HEK293 (cell line): ENCODE measurements around the gene VAV3.

Source experiments
- CTCF ChIA-PET: fragments of 350-600 bp; formaldehyde crosslinking; extraction: SDS; loops from one replicate; lab custom pipeline; 2021; ENCODE audit warnings: antibody characterized with exemption; lab: Yijun Ruan, JAX
- POLR2A ChIA-PET: fragments of 300-600 bp; formaldehyde crosslinking; extraction: SDS; loops from one replicate; lab custom pipeline; 2020; ENCODE audit warnings: antibody characterized with exemption, inconsistent platforms; lab: Yijun Ruan, JAX
- H3K27ac ChIP-seq: fragments of 200-500 bp; sonication (Bioruptor generic); 2 replicates; pipeline ENCODE4 v1.5.1; 2014; ENCODE audit warnings: low read depth, low read length, control low read depth, inconsistent platforms; ENCODE audit errors: extremely low read depth
- H3K36me3 ChIP-seq, 2 experiments: fragments of 200-500 bp in 1 of 2; sonication (Bioruptor generic) in 1 of 2; 1 replicate in 1 of 2; 2 replicates in 1 of 2; pipeline ENCODE4 v1.5.1; 2014 to 2017; ENCODE audit warnings: inconsistent platforms in 2 of 2, low read length in 2 of 2; ENCODE audit not compliant: control insufficient read depth in 2 of 2, insufficient read depth in 1 of 2
- H3K4me1 ChIP-seq: fragments of 200-500 bp; sonication (Bioruptor generic); 2 replicates; pipeline ENCODE4 v1.5.1; 2014; ENCODE audit warnings: mild to moderate bottlenecking, low read length, inconsistent platforms; ENCODE audit not compliant: control insufficient read depth, insufficient read depth
- H3K4me3 ChIP-seq: 2 replicates; pipeline ENCODE4 v1.5.1; 2011; ENCODE audit warnings: low read depth, mild to moderate bottlenecking, control low read depth, low read length, moderate library complexity
- H3K9me3 ChIP-seq: fragments of 200-500 bp; sonication (Bioruptor generic); 2 replicates; pipeline ENCODE4 v1.5.1; 2014; ENCODE audit warnings: low read depth, low read length, inconsistent platforms; ENCODE audit not compliant: control insufficient read depth, insufficient read depth
- FEZF1 ChIP-seq: fragments of 450-650 bp; formaldehyde crosslinking; IDR thresholded peaks from 2 replicates; pipeline ENCODE4 v1.5.1; 2016; ENCODE audit warnings: missing biosample characterization, missing genetic modification characterization
- KLF8 ChIP-seq: fragments of 450-650 bp; formaldehyde crosslinking; IDR thresholded peaks from 2 replicates; pipeline ENCODE4 v1.5.1; 2016; ENCODE audit warnings: missing biosample characterization, missing genetic modification characterization
- KLF9 ChIP-seq: fragments of 450-650 bp; formaldehyde crosslinking; IDR thresholded peaks from 2 replicates; pipeline ENCODE4 v1.5.1; 2016; ENCODE audit warnings: missing biosample characterization, missing genetic modification characterization, low read depth
- MYNN ChIP-seq: fragments of 450-650 bp; formaldehyde crosslinking; IDR thresholded peaks from 2 replicates; pipeline ENCODE4 v1.5.1; 2016; ENCODE audit warnings: missing biosample characterization, missing genetic modification characterization, borderline replicate concordance
- OVOL3 ChIP-seq: fragments of 450-650 bp; formaldehyde crosslinking; IDR thresholded peaks from 2 replicates; pipeline ENCODE4 v1.5.1; 2016; ENCODE audit warnings: missing biosample characterization, missing genetic modification characterization
- PRDM1 ChIP-seq: fragments of 450-650 bp; formaldehyde crosslinking; IDR thresholded peaks from 2 replicates; pipeline ENCODE4; 2016; ENCODE audit warnings: missing biosample characterization, missing genetic modification characterization
- SALL2 ChIP-seq: fragments of 450-650 bp; formaldehyde crosslinking; IDR thresholded peaks from 2 replicates; pipeline ENCODE4 v1.5.0; 2017; ENCODE audit warnings: missing biosample characterization, mild to moderate bottlenecking, missing genetic modification characterization, borderline replicate concordance
- SCRT1 ChIP-seq: fragments of 450-650 bp; formaldehyde crosslinking; IDR thresholded peaks from 2 replicates; pipeline ENCODE4 v1.5.1; 2016; ENCODE audit warnings: missing biosample characterization, missing genetic modification characterization, borderline replicate concordance
- YY1 ChIP-seq: fragments of 450-650 bp; formaldehyde crosslinking; IDR thresholded peaks from 2 replicates; pipeline ENCODE4 v1.5.1; 2018; ENCODE audit warnings: missing biosample characterization, missing genetic modification characterization
- ZFP3 ChIP-seq: fragments of 450-650 bp; formaldehyde crosslinking; IDR thresholded peaks from 2 replicates; pipeline ENCODE4 v1.5.1; 2016; ENCODE audit warnings: low read depth, missing biosample characterization, missing genetic modification characterization
- ZNF114 ChIP-seq: fragments of 450-650 bp; formaldehyde crosslinking; IDR thresholded peaks from 2 replicates; pipeline ENCODE4 v1.5.0; 2017; ENCODE audit warnings: missing biosample characterization, missing genetic modification characterization
- ZNF140 ChIP-seq: fragments of 450-650 bp; formaldehyde crosslinking; IDR thresholded peaks from 2 replicates; pipeline ENCODE4 v1.5.1; 2016; ENCODE audit warnings: missing biosample characterization, missing genetic modification characterization
- ZNF184 ChIP-seq: fragments of 450-650 bp; IDR thresholded peaks from 2 replicates; pipeline ENCODE4 v1.5.1; 2018; ENCODE audit warnings: missing biosample characterization, mild to moderate bottlenecking, missing genetic modification characterization
- ZNF211 ChIP-seq: fragments of 450-650 bp; formaldehyde crosslinking; IDR thresholded peaks from 2 replicates; pipeline ENCODE4 v1.5.1; 2016; ENCODE audit warnings: low read depth, missing biosample characterization, missing genetic modification characterization
- ZNF335 ChIP-seq: fragments of 450-650 bp; formaldehyde crosslinking; conservative IDR thresholded peaks from 2 replicates; pipeline ENCODE4 v1.5.1; 2016; ENCODE audit warnings: missing biosample characterization, missing genetic modification characterization
- ZNF391 ChIP-seq: fragments of 450-650 bp; formaldehyde crosslinking; IDR thresholded peaks from 2 replicates; pipeline ENCODE4 v1.5.1; 2016; ENCODE audit warnings: low read depth, missing biosample characterization, missing genetic modification characterization, borderline replicate concordance
- ZNF433 ChIP-seq: fragments of 450-650 bp; formaldehyde crosslinking; IDR thresholded peaks from 2 replicates; pipeline ENCODE4 v1.5.1; 2016; ENCODE audit warnings: missing biosample characterization, missing genetic modification characterization, low read depth
- ZNF548 ChIP-seq: fragments of 450-650 bp; formaldehyde crosslinking; IDR thresholded peaks from 2 replicates; pipeline ENCODE4 v1.5.1; 2016; ENCODE audit warnings: missing biosample characterization, missing genetic modification characterization
- ZNF596 ChIP-seq: fragments of 450-650 bp; IDR thresholded peaks from 2 replicates; pipeline ENCODE4 v1.5.0; 2018; ENCODE audit warnings: missing biosample characterization, mild to moderate bottlenecking, missing genetic modification characterization, moderate library complexity
- ZNF701 ChIP-seq: fragments of 450-650 bp; formaldehyde crosslinking; IDR thresholded peaks from 2 replicates; pipeline ENCODE4 v1.5.1; 2016; ENCODE audit warnings: missing biosample characterization, missing genetic modification characterization
- ZNF707 ChIP-seq: fragments of 450-650 bp; formaldehyde crosslinking; IDR thresholded peaks from 2 replicates; pipeline ENCODE4 v1.5.1; 2016; ENCODE audit warnings: missing biosample characterization, missing genetic modification characterization
- ZNF791 ChIP-seq: fragments of 450-650 bp; formaldehyde crosslinking; IDR thresholded peaks from 2 replicates; pipeline ENCODE4 v1.5.1; 2016; ENCODE audit warnings: missing biosample characterization, missing genetic modification characterization
- ZNF830 ChIP-seq: fragments of 450-650 bp; IDR thresholded peaks from 2 replicates; pipeline ENCODE4 v1.5.0; 2018; ENCODE audit warnings: missing biosample characterization, missing genetic modification characterization, low read depth, mild to moderate bottlenecking, moderate library complexity
- ZNF843 ChIP-seq: fragments of 450-650 bp; formaldehyde crosslinking; IDR thresholded peaks from 2 replicates; pipeline ENCODE4 v1.5.1; 2016; ENCODE audit warnings: missing biosample characterization, missing genetic modification characterization
- ZSCAN30 ChIP-seq: fragments of 450-650 bp; IDR thresholded peaks from 2 replicates; pipeline ENCODE4 v1.5.1; 2018; ENCODE audit warnings: missing biosample characterization, mild to moderate bottlenecking, missing genetic modification characterization, moderate library complexity
- TF ChIP-seq, protein P1 (sequence below): fragments of 450-650 bp; formaldehyde crosslinking; optimal IDR thresholded peaks from 2 replicates; pipeline ENCODE3; 2016; ENCODE audit warnings: missing biosample characterization, mild to moderate bottlenecking, missing genetic modification characterization
- TF ChIP-seq, protein P2 (sequence below): fragments of 450-650 bp; formaldehyde crosslinking; IDR thresholded peaks from 2 replicates; pipeline ENCODE4 v1.5.1; 2017; ENCODE audit warnings: missing biosample characterization, missing genetic modification characterization
- TF ChIP-seq, protein P3 (sequence below): fragments of 450-650 bp; formaldehyde crosslinking; IDR thresholded peaks from 2 replicates; pipeline ENCODE4 v1.5.1; 2016; ENCODE audit warnings: missing biosample characterization, missing genetic modification characterization
- TF ChIP-seq, protein P4 (sequence below): fragments of 450-650 bp; IDR thresholded peaks from 2 replicates; pipeline ENCODE4 v1.5.1; 2018; ENCODE audit warnings: missing biosample characterization, mild to moderate bottlenecking, missing genetic modification characterization

The VAV3 gene

DNA sequence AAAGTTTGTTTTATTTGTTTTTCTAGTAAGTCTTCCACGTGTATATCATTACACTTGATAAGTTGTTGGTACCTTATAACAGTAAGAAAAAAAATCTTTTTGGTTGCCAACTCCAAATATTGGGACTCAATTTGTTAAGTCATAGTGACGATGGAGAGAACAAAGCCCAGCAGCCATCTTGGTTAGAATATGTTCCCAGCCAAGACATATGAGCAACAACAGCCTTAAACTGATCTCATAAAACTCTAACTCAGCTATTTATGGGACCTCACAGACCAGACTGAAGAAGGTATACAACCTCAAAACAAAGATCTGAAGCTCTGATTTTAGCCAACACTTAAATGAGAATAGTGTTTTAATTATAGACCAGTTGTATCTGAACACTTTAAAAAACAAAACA lies 281.3 kb downstream of the VAV3 start:
- ChIA-PET POLR2A (no interaction called here), CTCF (no interaction called here)
- Histone ChIP-seq H3K36me3 (no peaks in the 10 kb centered on the region), H3K9me3 (no peaks in the 10 kb centered on the region), H3K4me1 (peaks cover 32% of the 10 kb centered on the region), H3K4me3 (no peak overlapping the region), H3K27ac (0 out of 2 replicates have a peak overlapping the region, but pooled peaks have one; percentile 48)
- TF ChIP-seq ZNF184, result 0 out of 2 replicates have a peak, but pooled peaks have one; percentile 7
- no peak for TF ChIP-seq ZFP3
- TF ChIP-seq KLF8 (tag by site-specific recombination), result no peak
- TF ChIP-seq ZNF335 (tag by site-specific recombination), result peak; percentile 20; the same call in 1 of the 2 replicates
- TF ChIP-seq ZNF596 (tag by site-specific recombination), result no peak
- 0 out of 2 replicates have a peak, but pooled peaks have one; percentile 8 for TF ChIP-seq OVOL3
- TF ChIP-seq, protein P1, sequence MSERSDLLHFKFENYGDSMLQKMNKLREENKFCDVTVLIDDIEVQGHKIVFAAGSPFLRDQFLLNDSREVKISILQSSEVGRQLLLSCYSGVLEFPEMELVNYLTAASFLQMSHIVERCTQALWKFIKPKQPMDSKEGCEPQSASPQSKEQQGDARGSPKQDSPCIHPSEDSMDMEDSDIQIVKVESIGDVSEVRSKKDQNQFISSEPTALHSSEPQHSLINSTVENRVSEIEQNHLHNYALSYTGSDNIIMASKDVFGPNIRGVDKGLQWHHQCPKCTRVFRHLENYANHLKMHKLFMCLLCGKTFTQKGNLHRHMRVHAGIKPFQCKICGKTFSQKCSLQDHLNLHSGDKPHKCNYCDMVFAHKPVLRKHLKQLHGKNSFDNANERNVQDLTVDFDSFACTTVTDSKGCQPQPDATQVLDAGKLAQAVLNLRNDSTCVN (tag by site-specific recombination), result no peak
- peak; percentile 39; the same call in 1 of the 2 replicates for TF ChIP-seq YY1 (tag by site-specific recombination)
- TF ChIP-seq ZNF391 (tag by site-specific recombination), result no peak
- TF ChIP-seq FEZF1, result peak; percentile 82
- peak; percentile 50; the same call in 1 of the 2 replicates for TF ChIP-seq ZSCAN30 (tag by site-specific recombination)

DNA sequence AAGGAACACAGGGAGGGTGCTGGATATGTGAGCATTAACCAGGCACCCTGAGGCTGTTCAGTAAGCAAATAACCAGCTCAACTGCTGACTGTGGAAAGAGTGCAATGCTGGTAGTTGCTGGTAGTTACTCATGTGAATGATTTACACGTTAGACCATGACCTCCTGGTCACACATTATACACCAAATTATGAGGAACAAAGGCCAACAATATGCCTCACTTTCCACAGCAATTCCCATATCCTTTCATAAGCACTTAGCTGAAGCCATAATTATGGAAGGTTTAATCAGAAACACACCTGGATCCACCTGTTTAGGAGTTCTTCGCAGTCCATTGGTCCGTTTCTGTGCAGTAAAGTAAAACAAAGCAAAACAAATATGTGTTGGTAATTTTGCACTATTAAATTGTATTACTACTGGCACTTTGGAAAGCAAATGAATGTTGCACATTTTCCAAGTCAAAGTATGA lies 281.8 kb downstream of the VAV3 start:
- H3K9me3 ChIP-seq, result no peaks in the 10 kb centered on the region
- no peak overlapping the region for H3K4me3 ChIP-seq
- ChIA-PET CTCF (interaction anchor here (1.1 kb wide), 1 partner anchor 66 kb away, joined by 3 read pairs; no protein-coding TSS in a partner anchor), POLR2A (no interaction called here)
- H3K27ac ChIP-seq, result peak overlapping the region; percentile 48
- no peaks in the 10 kb centered on the region for H3K36me3 ChIP-seq
- peaks cover 29% of the 10 kb centered on the region for H3K4me1 ChIP-seq
- TF ChIP-seq, protein P2, sequence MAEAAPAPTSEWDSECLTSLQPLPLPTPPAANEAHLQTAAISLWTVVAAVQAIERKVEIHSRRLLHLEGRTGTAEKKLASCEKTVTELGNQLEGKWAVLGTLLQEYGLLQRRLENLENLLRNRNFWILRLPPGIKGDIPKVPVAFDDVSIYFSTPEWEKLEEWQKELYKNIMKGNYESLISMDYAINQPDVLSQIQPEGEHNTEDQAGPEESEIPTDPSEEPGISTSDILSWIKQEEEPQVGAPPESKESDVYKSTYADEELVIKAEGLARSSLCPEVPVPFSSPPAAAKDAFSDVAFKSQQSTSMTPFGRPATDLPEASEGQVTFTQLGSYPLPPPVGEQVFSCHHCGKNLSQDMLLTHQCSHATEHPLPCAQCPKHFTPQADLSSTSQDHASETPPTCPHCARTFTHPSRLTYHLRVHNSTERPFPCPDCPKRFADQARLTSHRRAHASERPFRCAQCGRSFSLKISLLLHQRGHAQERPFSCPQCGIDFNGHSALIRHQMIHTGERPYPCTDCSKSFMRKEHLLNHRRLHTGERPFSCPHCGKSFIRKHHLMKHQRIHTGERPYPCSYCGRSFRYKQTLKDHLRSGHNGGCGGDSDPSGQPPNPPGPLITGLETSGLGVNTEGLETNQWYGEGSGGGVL (tag by site-specific recombination), result no peak
- no peak for TF ChIP-seq ZNF114
- peak; percentile 37; the same call in 1 of the 2 replicates for TF ChIP-seq ZSCAN30 (tag by site-specific recombination)
- TF ChIP-seq ZNF791 (tag by site-specific recombination), result no peak
- TF ChIP-seq, protein P3, sequence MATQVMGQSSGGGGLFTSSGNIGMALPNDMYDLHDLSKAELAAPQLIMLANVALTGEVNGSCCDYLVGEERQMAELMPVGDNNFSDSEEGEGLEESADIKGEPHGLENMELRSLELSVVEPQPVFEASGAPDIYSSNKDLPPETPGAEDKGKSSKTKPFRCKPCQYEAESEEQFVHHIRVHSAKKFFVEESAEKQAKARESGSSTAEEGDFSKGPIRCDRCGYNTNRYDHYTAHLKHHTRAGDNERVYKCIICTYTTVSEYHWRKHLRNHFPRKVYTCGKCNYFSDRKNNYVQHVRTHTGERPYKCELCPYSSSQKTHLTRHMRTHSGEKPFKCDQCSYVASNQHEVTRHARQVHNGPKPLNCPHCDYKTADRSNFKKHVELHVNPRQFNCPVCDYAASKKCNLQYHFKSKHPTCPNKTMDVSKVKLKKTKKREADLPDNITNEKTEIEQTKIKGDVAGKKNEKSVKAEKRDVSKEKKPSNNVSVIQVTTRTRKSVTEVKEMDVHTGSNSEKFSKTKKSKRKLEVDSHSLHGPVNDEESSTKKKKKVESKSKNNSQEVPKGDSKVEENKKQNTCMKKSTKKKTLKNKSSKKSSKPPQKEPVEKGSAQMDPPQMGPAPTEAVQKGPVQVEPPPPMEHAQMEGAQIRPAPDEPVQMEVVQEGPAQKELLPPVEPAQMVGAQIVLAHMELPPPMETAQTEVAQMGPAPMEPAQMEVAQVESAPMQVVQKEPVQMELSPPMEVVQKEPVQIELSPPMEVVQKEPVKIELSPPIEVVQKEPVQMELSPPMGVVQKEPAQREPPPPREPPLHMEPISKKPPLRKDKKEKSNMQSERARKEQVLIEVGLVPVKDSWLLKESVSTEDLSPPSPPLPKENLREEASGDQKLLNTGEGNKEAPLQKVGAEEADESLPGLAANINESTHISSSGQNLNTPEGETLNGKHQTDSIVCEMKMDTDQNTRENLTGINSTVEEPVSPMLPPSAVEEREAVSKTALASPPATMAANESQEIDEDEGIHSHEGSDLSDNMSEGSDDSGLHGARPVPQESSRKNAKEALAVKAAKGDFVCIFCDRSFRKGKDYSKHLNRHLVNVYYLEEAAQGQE (tag by site-specific recombination), result no peak
- peak; percentile 54 for TF ChIP-seq ZNF843 (tag by site-specific recombination)
- no peak for TF ChIP-seq MYNN (tag by site-specific recombination)
- no peak for TF ChIP-seq ZNF830 (tag by site-specific recombination)
- TF ChIP-seq ZNF211 (tag by site-specific recombination), result no peak
- no peak for TF ChIP-seq ZNF140 (tag by site-specific recombination)
- TF ChIP-seq, protein P4, sequence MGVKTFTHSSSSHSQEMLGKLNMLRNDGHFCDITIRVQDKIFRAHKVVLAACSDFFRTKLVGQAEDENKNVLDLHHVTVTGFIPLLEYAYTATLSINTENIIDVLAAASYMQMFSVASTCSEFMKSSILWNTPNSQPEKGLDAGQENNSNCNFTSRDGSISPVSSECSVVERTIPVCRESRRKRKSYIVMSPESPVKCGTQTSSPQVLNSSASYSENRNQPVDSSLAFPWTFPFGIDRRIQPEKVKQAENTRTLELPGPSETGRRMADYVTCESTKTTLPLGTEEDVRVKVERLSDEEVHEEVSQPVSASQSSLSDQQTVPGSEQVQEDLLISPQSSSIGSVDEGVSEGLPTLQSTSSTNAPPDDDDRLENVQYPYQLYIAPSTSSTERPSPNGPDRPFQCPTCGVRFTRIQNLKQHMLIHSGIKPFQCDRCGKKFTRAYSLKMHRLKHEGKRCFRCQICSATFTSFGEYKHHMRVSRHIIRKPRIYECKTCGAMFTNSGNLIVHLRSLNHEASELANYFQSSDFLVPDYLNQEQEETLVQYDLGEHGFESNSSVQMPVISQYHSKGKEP (tag by site-specific recombination), result peak; percentile 29; the same call in 1 of the 2 replicates
- no peak for TF ChIP-seq ZNF433 (tag by site-specific recombination)
- no peak for TF ChIP-seq SALL2 (tag by site-specific recombination)
- no peak for TF ChIP-seq KLF9 (tag by site-specific recombination)
- no peak for TF ChIP-seq ZNF707 (tag by site-specific recombination)
- no peak for TF ChIP-seq ZNF548 (tag by site-specific recombination)
- TF ChIP-seq SCRT1 (tag by site-specific recombination), result peak; percentile 86
- TF ChIP-seq PRDM1 (tag by site-specific recombination), result no peak
- TF ChIP-seq ZNF701 (tag by site-specific recombination), result no peak
